ENCODE measurements around the gene IDH2. TPM values are rescaled to one million over a fixed set of nuclear protein-coding genes. Genes with fewer than 3 reads are reported as not detected.
A peak's percentile ranks its signal among the peaks of the same experiment; 100 is the strongest.

Gene IDH2
- total RNA-seq, 1 donor from 2014 or later, result 1,173 TPM

DNA sequence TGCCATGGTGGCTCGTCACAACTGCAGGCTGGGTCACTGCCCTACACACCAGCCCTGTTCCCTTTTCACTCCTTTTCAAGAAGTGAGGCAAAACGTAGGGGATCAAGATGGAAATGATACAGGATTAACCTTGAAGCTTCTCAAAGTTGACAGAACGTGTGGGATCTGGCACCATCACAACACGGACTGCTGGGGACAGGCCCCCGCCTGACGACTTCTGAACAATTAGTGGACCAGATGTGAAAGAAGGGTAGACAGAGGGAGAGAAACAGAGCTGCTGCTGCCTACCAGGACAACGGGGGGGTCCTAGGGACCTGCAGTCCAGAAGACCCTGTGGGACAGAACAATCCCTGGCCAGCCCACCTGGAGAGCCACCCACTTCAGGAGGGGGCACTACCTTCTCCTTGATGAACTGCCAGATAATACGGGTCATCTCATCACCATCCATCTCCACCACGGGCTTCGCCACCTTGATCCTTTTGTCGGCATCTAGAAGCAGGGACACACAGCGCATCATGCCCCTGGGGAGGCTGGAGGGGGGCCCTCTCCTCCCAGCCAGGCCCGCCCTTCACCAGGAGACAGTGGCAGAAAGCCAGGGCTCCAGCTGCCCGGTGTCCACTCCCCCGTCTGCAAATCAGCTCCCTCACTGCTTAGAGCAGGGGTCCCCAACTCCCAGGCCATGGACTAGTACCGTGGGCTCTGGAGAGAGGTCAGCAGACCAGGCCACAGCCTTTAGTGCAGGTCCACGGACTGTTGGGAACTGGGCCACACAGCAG, 10.9 kb downstream of the IDH2 start:
- DNase-seq (ENCODE audit: missing footprints), result no peak
- intact Hi-C loops (cut with DNase I), result no loop called here
- no peak for ATAC-seq

DNA sequence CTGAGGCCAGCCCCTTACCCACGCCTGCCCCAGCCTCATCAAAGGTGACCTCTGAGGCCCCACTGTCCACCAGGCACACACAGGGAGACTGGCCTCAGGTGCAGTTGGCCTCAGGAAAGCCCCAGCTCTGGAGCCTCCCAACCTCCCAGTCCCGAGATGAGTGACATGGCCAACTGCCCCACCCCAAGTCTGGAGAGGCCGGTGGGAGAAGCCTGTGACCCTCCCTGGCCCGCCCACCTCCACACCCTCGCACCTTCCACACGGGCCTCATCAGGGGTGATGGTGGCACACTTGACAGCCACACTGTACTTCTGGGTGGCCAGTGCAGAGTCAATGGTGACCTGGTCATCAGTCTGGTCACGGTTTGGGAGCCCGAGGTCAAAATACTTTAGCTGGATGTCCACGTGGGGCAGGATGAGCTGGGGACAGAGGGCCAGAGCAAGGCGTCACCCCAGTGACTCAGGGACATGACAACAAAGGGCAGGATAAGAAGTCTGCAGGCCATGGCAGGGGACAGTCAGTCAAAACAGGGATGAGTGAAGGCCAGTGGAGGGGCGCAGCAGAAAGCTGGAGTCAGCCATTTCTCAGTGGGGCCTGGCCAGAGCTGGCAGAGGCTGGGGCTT, 11.9 kb downstream of the IDH2 start:
- intact Hi-C loops (cut with DNase I), result no loop called here
- ATAC-seq (no peak), DNase-seq (ENCODE audit: missing footprints) (no peak)

DNA sequence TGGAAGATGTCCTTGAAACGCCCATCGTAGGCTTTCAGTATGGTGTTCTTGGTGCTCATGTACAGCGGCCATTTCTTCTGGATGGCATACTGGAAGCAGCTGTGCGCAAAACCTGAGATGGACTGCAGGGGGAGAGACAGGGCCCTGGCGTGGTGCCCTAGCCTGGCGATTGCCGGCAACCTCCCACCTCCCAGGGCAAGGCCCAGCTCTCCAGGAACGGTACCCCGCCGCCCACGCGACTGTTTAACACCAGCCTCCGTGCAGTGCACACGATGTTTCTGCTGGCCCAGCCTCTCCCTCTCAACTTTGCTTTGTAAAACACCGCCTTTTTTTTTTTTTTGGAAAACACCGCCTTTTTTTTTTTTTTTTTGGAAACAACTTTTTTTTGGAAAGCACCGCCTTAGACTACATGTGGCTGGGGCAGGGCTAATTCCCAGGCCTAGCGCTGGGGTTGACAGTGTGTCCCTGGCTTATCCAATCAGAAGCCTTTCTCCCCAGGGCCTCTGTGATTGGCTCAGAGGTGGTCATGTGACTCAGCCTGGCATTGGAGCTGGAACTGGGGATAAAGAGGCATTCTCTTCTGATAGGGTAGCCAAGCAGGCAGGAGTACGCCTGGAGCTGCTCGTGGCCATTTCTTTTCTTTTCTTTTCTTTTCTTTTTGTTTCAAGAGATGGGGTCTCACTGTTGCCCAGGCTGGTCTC, 14.7 kb downstream of the IDH2 start:
- ATAC-seq, result no peak
- DNase-seq (ENCODE audit: missing footprints), result no peak
- intact Hi-C loops (cut with DNase I), result no loop called here

DNA sequence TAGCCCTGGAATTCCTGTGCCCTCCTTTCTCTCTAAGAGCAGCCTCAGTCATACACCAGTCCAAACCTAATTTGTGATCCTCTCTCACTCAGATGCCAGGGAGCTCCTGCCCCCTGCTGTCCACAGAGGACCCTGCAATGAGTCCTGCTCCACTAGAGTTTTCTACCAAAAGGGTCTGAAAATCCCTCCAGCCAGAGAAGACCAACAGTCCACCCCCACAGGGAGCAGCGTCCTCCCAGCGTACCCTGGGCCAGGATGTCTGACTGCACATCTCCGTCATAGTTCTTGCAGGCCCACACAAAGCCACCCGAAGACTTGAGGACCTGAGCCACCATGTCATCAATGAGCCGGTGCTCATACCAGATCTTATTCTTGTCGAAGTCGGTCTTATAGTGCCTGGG, 15.4 kb downstream of the IDH2 start:
- intact Hi-C loops (cut with DNase I), result no loop called here
- ATAC-seq (no peak), DNase-seq (ENCODE audit: missing footprints) (no peak)

DNA sequence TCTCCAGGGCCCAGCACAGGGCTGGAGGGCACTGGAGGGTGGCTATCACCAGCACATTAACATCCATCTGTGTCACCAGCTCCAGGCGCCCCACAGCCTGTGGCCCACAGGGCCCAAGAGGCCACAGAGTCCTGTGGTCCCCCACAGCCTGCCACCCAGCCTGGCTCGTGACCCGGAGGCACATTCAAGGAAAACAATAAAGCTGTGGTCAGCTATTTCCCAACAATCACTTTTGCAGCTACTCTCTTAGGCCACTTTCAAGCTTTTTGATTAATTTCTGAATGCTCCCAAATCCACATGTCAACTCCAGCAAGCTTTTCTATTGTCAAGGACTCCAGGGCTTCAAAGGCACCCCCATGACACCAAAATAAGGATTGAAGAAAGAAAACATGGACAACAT, 16.7 kb downstream of the IDH2 start:
- intact Hi-C loops (cut with DNase I), result no loop called here
- ATAC-seq (no peak), DNase-seq (ENCODE audit: missing footprints) (no peak)

DNA sequence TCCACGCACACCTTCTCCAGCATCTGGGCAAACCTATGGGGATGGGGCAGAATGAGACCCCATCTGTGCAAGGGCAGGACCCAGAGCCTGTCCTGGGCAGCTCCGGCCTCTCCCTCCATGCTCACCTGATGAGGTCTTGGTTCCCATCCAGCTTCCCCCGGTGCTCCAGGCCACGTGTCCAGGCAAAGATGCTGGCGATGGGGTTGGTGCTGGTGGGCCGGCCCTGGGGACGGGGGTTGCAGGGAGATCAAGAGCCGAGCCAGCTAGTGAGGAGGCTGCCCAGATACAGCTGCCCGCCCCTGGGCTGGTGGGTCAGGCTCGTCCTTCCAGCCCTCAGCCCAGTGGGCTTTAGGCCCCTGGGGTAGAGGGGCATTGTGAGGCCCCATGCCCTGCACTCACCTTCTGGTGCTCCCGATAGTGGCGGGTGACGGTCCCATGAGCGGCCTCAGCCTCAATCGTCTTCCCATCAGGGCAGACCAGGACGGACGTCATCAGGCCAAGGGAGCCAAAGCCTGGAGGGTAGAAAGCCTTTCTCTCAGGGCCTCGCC, 17.3 kb downstream of the IDH2 start:
- ATAC-seq, result no peak

DNA sequence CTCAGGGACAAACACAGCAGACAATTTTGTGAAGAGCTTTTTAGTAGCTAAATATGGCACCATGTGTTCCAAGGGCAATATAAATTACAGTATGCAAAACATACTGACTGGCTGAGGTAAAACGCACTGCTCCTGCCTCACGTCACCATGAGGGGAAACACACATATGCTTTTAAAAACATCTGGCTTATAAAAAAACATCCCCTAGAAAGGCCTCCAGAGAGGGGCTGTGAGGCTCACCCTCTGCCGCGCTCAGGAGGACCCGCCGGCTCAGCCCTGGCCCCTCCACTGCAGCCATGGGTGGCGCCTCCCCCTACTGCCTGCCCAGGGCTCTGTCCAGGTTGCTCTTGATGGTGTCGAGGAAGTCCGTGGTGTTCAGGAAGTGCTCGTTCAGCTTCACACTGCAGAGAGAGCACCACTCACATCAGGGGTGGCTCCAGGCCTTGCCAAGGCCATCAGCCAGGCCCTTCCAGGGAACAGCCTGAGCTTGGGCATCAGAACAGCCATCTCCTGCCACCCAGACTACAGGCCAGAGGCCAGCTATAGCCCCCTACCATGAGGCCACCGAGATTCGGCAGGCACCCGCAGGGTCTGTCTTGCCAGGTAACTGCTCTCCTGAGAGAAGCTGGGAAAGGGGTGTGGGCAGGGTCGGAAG, 18.2 kb downstream of the IDH2 start:
- ATAC-seq, result no peak
- DNase-seq (ENCODE audit: missing footprints), result no peak
- intact Hi-C loops (cut with DNase I), result no loop called here

More for the DNA sequence above, 17.3 kb downstream of the IDH2 start:
- no peak for DNase-seq (ENCODE audit: missing footprints)
- intact Hi-C loops (cut with DNase I), result no loop called here

DNA sequence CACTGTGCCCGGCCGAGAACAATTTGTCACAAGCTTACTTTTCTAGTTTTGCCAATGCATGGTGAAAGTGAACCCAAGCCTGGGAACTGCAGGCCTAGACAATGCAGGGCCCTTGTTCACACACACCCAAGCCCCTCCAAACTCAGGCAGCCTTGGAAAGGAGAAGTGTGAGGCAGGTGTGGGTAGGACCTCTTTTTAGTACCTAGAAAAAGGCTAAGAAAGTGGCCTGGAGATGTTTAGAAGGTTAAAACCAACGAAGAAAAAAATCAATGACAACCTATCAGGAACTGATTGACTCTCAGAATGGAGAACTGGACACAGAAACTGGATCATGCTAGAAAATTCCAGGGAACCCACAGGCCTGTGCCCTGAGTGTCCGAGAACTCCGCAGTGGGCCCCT, 18.8 kb downstream of the IDH2 start:
- ATAC-seq (no peak), DNase-seq (ENCODE audit: missing footprints) (no peak)
- intact Hi-C loops (cut with DNase I), result no loop called here

DNA sequence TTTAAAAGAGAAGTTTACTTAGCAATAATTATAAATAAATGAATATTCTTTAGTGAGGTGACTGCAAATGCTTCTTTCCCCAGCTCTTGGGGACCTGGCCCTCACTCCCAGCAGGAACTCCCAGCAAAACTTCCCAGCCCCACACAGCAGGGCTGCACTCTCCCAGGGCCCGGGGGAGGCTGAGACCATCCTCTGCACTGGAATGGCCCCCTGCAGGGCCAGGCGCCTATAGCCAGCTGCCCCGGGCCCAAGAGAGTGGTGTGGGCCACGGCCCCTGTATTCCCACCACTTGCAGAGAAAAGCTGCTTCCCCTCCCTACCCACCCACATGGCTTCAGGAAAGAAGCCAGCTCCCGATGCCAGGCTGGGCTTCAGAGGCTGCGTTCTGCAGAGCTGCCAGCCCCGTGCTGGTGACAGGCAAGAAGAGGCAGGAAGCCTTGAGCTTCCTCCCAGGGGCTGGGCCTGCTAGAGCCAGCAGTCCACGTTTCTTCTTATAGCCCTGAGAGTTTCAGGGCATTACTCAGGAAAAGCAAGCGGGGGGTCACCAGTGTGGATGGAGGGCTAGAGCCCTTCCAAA, 20.0 kb downstream of the IDH2 start:
- peak; percentile 54 for DNase-seq (ENCODE audit: missing footprints)
- ATAC-seq, result no peak
- intact Hi-C loops (cut with DNase I), result no loop called here

DNA sequence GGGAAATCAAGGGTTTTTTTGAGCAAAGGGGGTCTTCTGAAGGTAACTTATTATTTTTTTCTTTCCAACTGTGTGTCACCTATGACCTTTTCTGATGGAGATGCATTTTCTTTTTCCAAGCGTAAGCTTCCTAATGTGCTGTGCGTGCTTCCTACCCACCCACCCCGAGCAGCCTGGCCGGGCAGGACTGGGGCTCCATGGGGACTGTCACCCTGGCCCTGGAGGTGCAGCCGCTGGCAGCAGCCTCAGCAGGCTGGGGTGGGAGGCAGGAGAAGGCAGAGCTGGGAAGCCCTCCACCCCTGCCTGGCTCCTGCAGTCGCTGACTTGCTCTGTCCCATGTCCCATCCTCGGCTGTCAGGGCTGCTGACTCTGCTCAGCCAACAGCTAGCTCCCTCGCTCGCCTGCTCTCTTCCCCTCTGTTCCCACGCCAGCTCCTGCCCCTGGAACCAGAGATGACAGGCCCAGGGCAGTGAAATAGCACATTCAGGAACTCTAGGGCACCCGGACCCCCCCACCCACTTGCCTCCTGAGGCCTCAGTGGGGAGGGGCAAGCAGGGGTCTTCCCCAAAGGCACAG, 21.4 kb downstream of the IDH2 start:
- DNase-seq (ENCODE audit: missing footprints), result no peak
- no peak for ATAC-seq
- intact Hi-C loops (cut with DNase I), result no loop called here

DNA sequence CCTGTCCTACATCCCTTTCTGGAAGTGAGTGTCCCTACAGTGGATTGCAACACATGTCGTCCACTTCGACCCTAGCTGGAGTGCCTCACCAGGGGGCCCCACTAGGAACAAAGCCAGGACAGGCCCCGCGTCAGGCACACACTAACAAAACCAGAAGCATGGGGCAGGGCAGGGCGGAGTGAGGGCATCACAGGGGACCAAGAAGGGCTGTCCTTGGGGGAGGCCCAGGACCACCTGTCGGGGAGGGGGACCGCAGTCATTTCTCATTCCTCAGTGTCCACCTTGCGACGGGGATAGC, 21.9 kb downstream of the IDH2 start:
- intact Hi-C loops (cut with DNase I), result no loop called here
- ATAC-seq (no peak), DNase-seq (ENCODE audit: missing footprints) (no peak)

DNA sequence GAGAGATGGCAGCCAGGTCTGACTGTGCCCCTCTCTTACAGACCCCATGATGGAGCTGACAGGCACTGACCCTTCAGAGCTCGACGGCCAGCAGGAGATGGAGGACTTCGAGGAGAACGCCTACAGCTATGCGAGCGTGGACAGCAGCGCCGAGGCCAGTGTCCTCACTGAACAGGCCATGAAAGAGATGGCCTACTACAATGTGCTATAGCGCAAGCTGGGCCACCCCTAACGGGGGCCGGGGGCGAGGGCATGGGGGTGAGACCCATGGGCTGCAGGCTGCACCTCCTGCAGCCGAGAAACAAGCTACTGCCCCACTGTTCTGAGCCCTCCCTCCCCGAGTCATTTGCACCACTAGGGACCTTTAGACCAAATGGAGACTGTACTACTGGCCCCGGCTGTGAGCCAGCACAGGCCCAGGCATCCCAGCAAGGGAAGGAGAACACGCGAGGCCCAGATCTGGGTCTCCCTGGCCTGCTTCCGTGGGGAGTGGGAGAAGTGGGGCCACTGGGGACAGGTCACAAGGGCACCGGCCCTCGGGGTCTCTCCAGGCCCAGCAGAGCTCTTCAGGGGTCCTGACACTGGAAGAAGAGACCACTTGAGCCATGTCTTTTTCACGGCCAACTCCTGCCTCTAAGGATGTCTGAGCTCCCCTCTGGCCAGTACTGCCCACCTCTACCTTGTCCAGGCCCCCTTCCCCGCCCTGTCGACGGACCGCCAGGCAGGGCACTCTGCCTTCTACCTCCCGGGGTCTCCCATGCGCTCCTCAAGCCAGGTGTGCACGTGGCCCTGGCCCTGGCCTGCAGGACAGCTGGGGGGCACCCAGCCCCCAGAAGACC, 22.4 kb downstream of the IDH2 start:
- ATAC-seq, result peak; percentile 14

DNA sequence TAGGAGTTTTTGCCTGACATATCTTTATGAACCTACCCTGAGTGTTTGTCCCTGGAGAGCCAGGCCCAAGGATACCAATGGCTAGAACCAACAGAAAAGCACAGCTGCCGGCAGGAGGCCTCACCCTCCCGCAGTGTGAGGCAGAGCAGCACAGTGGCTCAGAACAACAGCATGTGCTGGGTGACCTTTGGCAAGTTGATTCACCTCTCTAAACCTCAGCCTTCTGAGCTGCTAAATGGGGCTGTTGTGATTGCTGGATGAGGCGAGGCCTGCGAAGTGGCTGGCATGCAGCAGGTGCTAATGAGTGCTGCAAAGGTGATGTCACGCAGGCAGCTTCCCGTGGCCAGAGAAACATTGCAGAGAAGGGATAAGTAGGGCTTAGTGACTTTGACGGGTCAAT, 23.3 kb downstream of the IDH2 start:
- ATAC-seq (no peak), DNase-seq (ENCODE audit: missing footprints) (no peak)
- intact Hi-C loops (cut with DNase I), result loop anchor here (10.0 kb wide), 1 partner anchor 184 kb away; the partner anchor contains the start of gene AP3S2

More for the DNA sequence above, 22.4 kb downstream of the IDH2 start:
- peak; percentile 55 for DNase-seq (ENCODE audit: missing footprints)
- intact Hi-C loops (cut with DNase I), result loop anchor here (10.0 kb wide), 1 partner anchor 185 kb away; the partner anchor contains the start of gene AP3S2

DNA sequence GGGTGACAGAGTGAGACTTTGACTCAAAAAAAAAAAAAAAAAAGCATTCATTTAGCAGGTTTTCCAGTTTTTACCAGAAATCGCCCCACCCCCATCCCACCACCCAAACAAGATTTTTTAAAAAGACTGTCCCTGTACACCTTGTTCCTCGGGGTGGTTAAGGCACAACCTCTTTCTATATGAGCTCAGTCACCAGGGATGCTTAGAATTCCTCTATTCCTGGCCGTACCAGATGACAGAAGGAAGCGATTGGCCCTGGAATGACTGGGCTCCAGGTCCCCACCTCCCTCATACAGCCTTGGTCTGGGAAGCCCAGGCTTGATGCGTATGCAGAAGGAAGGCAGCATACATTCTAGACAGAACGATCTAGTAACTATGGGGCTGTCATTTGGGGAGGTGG, 25.6 kb downstream of the IDH2 start:
- no peak for DNase-seq (ENCODE audit: missing footprints)
- intact Hi-C loops (cut with DNase I), result loop anchor here (10.0 kb wide), 1 partner anchor 182 kb away; the partner anchor contains the start of gene AP3S2
- no peak for ATAC-seq

DNA sequence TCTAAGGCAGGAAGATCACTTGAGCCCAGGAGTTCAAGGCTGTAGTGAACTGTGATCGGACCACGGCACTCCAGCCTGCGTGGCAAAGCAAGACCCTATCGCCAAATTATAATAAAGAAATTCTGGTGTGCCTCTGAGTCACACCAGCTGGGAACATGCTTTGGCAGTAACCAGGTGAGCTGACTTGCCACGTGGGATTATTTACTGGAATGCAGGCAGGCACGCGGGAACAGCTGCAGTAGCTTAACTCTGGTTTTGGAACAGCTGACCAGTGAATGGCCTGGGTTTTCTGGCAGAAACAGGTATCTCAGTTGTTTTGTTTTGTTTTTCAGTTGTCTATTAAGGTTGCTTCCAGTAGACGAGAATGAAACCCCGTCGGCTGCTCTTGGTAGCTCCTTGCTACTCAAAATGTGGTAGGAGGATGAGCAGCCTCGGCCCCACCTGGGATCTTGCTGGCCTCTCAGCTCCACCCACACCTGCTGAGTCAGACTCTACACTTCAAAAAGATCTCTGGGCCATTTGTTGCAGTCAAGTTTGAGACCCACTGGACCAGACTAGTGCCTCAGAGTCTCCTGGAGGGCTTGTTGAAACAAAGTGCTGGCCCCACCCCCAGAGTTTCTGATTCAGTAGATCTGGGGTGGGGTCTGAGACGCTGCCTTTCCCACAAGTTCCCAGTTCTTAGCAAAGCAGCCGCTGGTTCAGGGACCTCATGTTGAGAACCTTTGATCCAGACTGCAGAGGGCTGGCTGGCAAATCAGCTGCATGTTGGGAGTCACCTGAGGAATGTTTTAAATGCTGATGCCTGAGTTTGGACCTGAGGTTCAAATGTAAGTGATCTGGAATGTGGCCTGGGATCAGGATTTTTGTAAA, 26.6 kb downstream of the IDH2 start:
- intact Hi-C loops (cut with DNase I), result loop anchor here (10.0 kb wide), 1 partner anchor 181 kb away; the partner anchor contains the start of gene AP3S2
- DNase-seq (ENCODE audit: missing footprints), result no peak
- ATAC-seq, result no peak

DNA sequence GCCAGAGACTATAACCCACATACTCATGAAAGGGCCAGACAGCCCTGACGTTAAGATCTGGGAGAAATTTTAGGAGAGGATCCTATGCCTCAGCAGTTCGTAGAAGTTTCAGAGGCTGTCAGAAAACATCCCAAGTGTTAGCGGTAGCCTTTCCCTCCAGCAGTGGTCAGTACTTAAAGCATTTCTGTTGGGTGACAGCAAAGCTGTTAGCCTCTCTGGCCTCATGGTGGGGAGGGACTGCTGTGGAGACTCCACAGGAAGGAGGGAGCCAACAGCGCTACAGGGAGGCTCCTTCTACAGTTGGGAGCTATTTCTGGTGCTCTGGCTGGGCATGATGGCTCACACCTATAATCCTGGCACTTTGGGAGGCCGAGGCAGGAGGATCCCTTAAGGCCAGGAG, 27.4 kb downstream of the IDH2 start:
- intact Hi-C loops (cut with DNase I), result loop anchor here (10.0 kb wide), 1 partner anchor 180 kb away; the partner anchor contains the start of gene AP3S2
- DNase-seq (ENCODE audit: missing footprints), result no peak
- no peak for ATAC-seq

DNA sequence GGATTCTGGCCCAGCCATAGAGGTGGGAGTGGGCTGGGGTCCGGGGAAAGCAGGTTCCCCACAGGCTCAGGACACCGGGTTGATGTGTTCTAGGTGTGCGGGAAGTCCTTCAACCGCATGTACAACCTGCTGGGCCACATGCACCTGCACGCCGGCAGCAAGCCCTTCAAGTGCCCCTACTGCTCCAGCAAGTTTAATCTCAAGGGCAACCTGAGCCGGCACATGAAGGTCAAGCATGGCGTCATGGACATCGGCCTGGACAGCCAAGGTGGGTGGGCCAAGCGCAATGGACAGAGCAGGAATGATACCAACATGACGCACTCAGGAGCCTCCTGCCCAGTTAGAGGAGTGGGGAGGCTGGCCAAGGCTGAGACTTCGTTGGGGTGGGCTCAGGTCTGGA, 28.2 kb downstream of the IDH2 start:
- intact Hi-C loops (cut with DNase I), result loop anchor here (10.0 kb wide), 1 partner anchor 179 kb away; the partner anchor contains the start of gene AP3S2
- ATAC-seq (no peak), DNase-seq (ENCODE audit: missing footprints) (no peak)

All from Right ventricle myocardium inferior (tissue), 1 donor.